ENCODE data around the gene ACSM6.

DNA sequence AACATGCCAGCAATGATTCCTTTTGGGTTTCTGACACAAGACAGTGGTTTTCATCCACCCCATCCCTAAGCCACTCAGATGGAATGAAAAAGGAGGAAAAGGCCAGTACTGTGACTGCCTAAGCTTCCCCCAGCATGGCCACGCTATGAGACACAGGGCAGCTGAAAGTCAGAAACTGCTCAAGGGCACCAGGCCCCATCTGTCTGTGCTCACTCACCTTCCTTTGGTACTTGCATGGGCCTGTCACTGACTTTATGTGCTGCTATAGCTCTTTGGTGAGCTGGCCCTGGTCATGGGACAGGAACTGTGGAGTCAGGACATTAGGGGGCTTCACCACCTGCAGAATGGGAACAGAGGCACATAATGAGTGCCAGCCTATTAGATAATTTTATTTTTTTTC lies 21.2 kb upstream of the ACSM6 start:
- TF ChIP-seq, protein P1, sequence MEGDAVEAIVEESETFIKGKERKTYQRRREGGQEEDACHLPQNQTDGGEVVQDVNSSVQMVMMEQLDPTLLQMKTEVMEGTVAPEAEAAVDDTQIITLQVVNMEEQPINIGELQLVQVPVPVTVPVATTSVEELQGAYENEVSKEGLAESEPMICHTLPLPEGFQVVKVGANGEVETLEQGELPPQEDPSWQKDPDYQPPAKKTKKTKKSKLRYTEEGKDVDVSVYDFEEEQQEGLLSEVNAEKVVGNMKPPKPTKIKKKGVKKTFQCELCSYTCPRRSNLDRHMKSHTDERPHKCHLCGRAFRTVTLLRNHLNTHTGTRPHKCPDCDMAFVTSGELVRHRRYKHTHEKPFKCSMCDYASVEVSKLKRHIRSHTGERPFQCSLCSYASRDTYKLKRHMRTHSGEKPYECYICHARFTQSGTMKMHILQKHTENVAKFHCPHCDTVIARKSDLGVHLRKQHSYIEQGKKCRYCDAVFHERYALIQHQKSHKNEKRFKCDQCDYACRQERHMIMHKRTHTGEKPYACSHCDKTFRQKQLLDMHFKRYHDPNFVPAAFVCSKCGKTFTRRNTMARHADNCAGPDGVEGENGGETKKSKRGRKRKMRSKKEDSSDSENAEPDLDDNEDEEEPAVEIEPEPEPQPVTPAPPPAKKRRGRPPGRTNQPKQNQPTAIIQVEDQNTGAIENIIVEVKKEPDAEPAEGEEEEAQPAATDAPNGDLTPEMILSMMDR (IDR thresholded peaks at IDR 0.05; ENCODE audit: insufficient read depth, low read length): no peak
- TF ChIP-seq POLR2AphosphoS5 (IDR thresholded peaks at IDR 0.05; ENCODE audit: low read depth): no peak

All from HL-60 (cell line).